GM18907 (cell line): ENCODE measurements around the gene PPP1R37.
A peak's percentile ranks its signal among the peaks of the same experiment; 100 is the strongest.

ENCODE experiments used
- ATAC-seq: cut with Tn5 transposase; IDR thresholded peaks from one replicate; pipeline ENCODE4 v1.9.1; 2021; ENCODE audit warnings: mild to moderate bottlenecking, moderate library complexity; ENCODE audit not compliant: unreplicated experiment

PPP1R37 gene

DNA sequence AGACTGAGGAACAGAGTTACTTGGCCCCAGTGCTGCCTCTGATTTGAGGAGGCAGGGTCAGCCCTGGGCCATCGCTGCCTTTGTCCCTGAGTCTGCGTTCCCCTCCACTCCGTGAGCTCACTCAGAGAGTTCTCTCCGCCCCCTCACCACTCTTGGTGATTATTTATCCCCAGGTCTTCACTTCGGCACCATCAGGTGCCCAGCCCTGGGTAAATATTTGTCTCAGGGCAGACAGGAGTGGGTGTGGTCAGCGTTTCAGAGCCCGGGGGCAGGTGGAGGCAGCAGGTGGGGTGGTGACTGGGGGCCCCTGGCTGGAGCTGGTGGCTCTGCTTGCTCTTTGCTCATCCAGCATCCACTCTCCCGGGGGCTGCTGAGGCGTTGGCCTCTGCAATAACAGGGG is 20.6 kb downstream of the PPP1R37 start:
- no peak for ATAC-seq

DNA sequence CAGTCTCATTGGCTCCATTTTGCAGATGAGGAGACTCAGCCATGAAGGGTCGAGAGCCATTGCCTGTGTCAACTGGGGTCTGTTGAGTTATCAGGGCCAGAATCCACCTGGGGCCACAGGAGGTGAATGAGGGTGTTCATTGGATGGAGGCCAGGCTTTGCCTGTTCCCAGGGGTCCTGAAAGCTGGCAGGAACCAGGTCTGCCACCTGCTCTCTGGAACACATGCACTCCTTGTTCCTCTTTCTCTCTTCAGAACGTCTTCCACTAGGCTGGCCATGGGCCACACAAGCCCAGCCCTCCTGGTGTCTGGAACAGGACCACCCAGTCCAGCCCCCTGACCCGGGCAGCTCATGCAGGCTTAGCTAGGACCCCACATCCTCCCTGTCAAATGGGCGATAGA is 21.1 kb downstream of the PPP1R37 start:
- ATAC-seq: no peak

DNA sequence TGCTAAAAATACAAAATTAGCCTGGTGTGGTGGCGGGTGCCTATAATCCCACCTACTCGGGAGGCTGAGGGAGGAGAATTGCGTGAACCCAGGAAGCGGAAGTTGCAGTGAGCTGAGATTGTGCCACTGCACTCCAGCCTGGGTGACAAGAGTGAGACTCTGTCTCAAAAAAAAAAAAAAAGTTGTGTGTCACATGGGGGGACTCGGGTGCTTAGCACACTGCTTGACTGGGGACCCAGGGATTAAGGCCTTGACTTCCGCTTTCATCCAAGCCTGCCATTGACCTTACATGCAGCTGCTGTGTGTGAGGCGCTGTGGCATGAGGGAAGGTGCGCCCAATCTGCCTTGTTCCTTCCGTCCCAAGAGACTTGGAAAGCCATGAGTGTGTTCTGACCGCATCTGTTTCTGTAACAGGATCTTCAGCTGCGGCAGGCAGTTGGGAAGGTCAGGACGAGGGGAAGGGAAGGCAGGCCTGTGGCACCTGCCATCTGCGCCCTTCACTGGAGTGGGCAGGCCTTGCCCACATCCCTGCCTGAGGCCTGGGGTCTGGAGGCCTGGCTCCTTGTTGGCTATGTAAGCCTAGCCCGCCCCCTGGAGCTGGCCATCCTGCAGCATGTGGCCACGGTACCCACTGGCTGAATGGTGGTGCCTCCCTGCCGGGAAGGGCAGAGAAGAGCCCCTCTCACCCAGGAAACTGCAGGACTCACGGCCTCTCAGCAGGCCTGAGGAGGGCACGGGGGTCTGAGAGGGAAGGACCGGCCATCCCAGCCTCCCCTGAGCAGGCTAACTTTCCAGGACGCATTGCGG is 23.0 kb downstream of the PPP1R37 start:
- ATAC-seq: no peak

GRCh38 chr19:45117167-45117594 is 24.2 kb downstream of the PPP1R37 start:
- ATAC-seq: no peak

- no peak for ATAC-seq
Measured at GRCh38 chr19:45117671-45118070, 24.7 kb downstream of the PPP1R37 start.

- no peak for ATAC-seq
Measured at GRCh38 chr19:45118106-45118505, 25.1 kb downstream of the PPP1R37 start.

DNA sequence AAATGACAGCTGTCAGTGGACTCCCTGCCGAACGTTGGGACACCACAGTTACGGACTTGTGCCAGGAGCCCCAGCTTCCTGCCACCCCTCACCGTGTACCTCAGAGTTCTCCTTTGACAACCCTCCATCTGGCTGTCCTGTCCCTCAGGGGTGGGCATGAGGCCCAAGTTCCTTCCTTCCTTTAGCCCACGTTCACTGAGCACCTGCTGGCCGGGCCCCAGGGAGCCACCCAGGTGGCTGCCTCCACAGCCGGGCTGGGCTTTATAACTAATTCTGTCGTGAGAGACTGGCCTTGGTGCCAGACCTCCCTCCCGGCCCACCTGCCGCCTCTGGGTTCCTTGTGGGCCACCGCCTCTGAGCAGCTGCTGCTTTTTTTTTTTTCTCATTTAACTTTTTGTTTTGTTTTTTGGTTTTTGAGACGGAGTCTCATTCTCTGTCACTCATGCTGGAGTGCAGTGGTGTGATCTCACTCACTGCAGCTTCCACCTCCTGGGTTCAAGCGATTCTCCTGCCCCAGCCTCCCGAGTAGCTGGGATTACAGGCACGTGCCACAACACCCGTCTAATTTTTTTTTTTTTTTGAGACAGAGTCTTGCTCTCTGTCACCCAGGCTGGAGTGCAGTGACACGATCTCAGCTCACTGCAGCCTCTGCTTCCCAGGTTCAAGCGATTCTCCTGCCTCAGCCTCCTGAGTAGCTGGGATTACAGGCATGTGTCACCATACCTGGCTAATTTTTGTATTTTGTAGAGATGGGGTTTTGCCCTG is 25.8 kb downstream of the PPP1R37 start:
- ATAC-seq: peak; percentile 42

DNA sequence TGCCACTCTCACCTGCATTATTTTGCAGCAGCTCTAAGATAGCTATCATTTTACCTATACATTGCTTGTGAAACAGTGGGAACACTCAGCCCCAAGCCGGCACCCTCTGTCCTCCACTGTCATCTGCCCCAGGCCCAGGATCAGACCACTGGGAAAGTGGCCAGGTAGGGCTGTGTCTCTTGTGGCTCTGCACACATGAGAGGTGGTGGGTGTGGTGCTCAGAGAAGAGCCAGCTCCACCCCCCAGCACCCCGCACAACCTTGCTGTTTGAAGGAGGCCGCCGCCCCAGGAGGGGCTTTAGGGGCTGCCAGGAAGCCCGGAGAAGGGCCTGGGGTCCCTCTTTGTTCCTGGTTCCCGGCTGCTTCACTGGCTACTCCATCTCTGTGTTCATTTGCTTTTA is 26.6 kb downstream of the PPP1R37 start:
- no peak for ATAC-seq

- no peak for ATAC-seq
Measured at GRCh38 chr19:45121827-45122345, 28.9 kb downstream of the PPP1R37 start.

GRCh38 chr19:45122832-45123231 is 29.9 kb downstream of the PPP1R37 start:
- no peak for ATAC-seq

DNA sequence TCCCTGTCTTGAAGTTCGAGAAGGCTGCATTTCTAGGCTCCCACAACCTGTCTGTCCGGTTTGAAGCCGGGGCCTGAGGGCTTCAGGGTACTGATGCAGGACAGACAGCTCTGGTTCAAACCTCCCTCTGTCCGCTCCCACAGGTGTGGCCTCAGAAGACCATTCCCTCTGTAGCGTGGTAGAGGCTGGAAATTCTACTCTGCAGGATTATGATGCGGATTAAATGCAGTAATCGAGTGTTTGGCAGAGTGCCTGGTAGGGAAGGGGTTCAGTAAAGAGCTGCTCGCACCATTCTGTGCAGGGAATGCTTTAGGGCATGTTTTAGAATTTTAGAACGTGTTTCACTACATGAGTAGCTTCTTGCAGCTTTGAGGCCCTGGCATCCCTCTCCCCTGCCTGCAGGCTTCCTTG is 30.5 kb downstream of the PPP1R37 start:
- ATAC-seq: no peak

- no peak for ATAC-seq
Measured at GRCh38 chr19:45124021-45124420, 31.0 kb downstream of the PPP1R37 start.

GRCh38 chr19:45125360-45125759 is 32.4 kb downstream of the PPP1R37 start:
- no peak for ATAC-seq

GRCh38 chr19:45125975-45126493 is 33.1 kb downstream of the PPP1R37 start:
- ATAC-seq: no peak

GRCh38 chr19:45126654-45127053 is 33.7 kb downstream of the PPP1R37 start:
- ATAC-seq: no peak

DNA sequence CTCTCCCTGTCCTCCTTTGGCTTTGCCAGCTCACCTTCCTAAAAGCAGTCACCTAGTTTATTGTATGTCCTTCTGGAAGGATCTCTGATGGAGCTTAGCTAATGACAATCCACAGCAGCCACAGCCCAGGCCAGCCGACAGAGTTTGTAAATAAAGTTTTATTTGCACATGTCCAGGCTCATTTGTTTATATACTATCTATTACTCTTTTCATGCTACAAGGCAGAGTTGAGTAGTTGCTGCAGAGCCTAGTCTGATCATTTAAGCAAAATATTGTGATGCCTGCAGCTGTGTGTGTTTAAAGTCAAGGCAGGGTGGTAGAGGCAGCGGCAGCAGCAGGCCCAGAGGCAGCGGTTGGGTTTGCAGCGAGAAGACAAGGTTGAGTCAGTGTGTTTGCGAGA is 35.2 kb downstream of the PPP1R37 start:
- no peak for ATAC-seq

DNA sequence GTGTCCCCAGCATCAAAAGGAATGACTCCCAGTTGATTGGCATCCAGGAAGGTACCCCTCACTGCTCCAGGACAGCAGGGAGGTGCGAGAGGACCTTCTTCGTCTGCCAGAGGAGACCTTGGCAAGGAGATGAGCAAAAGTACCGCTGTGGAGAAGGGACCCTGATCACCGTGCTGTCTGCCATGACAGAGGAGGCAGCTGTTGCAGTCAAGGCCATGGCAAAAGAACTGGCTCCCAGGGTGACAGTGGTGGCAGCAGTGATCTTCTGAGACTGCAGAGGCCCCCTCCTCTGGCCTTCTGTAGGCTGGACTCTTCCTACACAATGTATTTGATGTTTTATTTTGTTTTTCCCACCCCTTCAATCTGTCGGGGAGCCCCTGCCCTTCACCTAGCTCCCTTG is 35.8 kb downstream of the PPP1R37 start:
- ATAC-seq: no peak

DNA sequence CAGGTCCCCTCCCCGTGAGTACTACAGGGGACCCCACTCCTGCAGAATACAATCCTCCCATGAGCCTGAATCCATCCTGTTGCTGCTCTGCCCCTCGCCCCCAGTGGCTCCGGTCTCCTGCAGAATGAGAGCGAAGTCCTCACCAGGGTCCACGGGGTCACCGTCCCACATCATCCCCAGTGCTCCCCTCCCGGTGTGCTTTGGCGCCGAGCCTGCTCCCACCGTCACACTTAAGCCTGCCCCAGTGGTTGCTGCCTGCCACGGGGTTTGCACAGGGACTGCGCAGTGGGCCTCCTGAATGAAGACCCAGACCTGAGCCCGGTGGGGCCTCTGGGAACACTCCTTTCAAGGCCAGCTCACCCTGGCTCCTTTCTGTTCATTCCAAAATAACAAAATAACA is 37.3 kb downstream of the PPP1R37 start:
- ATAC-seq: no peak

- ATAC-seq: no peak
Measured at GRCh38 chr19:45130888-45131615, 38.1 kb downstream of the PPP1R37 start.

DNA sequence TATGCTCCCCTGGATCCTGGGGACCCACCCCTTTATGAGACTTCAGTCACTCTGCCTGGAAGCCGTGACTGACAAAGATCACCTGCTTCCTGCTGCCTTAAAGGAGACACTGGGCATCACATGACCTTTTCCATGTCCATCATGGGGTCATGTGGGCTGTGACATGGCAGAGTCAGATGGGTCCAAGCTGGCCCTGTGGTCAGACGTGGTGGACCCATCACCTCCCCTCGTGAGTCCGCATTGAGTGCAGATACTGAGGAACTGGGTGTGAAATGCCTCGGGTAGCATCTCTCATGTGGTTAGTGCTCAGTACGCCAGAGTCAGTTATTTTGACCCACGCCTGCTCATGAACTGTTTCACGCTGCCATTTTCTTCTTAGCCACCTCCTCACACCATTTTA is 40.7 kb downstream of the PPP1R37 start:
- ATAC-seq: no peak
